CD4-positive, alpha-beta T cell treated with Interleukin-6 at 100 ng/mL for 8 hours (primary cell): ENCODE data around the gene OTOF.
A peak's percentile ranks its signal among the peaks of the same experiment; 100 is the strongest.
"Not testable (repeated sequence)": the region's sequence is repeated elsewhere in the genome, so short reads cannot be mapped to it uniquely, and the experiment has no call there.

Experiments
- DNase-seq: peaks from one replicate; pipeline ENCODE4 v3.0.0-alpha.2; 2020; ENCODE audit warnings: mixed read lengths, low spot score

The OTOF gene

GRCh38 chr2:26479789-26480565, 2.1 kb upstream of the OTOF start:
- DNase-seq = no peak

GRCh38 chr2:26479131-26479788, 1.3 kb upstream of the OTOF start:
- DNase-seq = no peak

GRCh38 chr2:26478366-26478765, 442 bp upstream of the OTOF start:
- DNase-seq = no peak

GRCh38 chr2:26477126-26477910, 606 bp downstream of the OTOF start:
- no peak for DNase-seq

- no peak for DNase-seq
Measured at GRCh38 chr2:26475832-26476501, 2.0 kb downstream of the OTOF start.

- DNase-seq = no peak
Measured at GRCh38 chr2:26475037-26475436, 2.9 kb downstream of the OTOF start.

- no peak for DNase-seq
Measured at GRCh38 chr2:26474261-26474785, 3.6 kb downstream of the OTOF start.

- DNase-seq = no peak
Measured at GRCh38 chr2:26473796-26474195, 4.1 kb downstream of the OTOF start.

- DNase-seq = no peak
Measured at GRCh38 chr2:26472821-26473655, 4.9 kb downstream of the OTOF start.

GRCh38 chr2:26471766-26472706, 5.9 kb downstream of the OTOF start:
- no peak for DNase-seq

GRCh38 chr2:26471289-26471688, 6.6 kb downstream of the OTOF start:
- no peak for DNase-seq

GRCh38 chr2:26470601-26471260, 7.2 kb downstream of the OTOF start:
- DNase-seq = no peak

- no peak for DNase-seq
Measured at GRCh38 chr2:26469955-26470354, 8.0 kb downstream of the OTOF start.

GRCh38 chr2:26469092-26469710, 8.7 kb downstream of the OTOF start:
- peak; percentile 26 for DNase-seq

GRCh38 chr2:26468544-26468943, 9.4 kb downstream of the OTOF start:
- not testable (repeated sequence) for DNase-seq

- DNase-seq = no peak
Measured at GRCh38 chr2:26466662-26467310, 11.1 kb downstream of the OTOF start.

GRCh38 chr2:26465981-26466471, 11.9 kb downstream of the OTOF start:
- DNase-seq = no peak

GRCh38 chr2:26465266-26465925, 12.5 kb downstream of the OTOF start:
- DNase-seq = no peak
